ENCODE measurements around the gene SWAP70. TPM values are rescaled to one million over a fixed set of nuclear protein-coding genes. Genes with fewer than 3 reads are reported as not detected.

The SWAP70 gene
- total and polyA plus RNA-seq, 2 of the 8 experiments (the other 6 are each of a cell fraction or from before 2014, with no cell fraction given): 14.8 to 37.5 TPM

GRCh38 chr11:9745411-9746211, 81.7 kb downstream of the SWAP70 start:
- CTCF ChIA-PET (ENCODE audit: partially characterized antibody): interaction anchor here (0.6 to 8.5 kb wide), 5 partner anchors 8 to 425 kb away, joined by 3 to 130 read pairs (median 6); no protein-coding TSS in a partner anchor
- TF ChIP-seq YY1 (IDR thresholded peaks at IDR 0.05; ENCODE audit: low read depth, low read length): no peak
- TF ChIP-seq CHD2 (IDR thresholded peaks at IDR 0.05; ENCODE audit: low read length): no peak
- TF ChIP-seq HDAC6 (IDR thresholded peaks at IDR 0.05; ENCODE audit: low read depth, low read length): no peak
- TF ChIP-seq NRF1 (IDR thresholded peaks at IDR 0.05; ENCODE audit: low read depth, low read length): no peak
- no peak for TF ChIP-seq POLR2AphosphoS5 (IDR thresholded peaks at IDR 0.05; ENCODE audit: low read depth, low read length)
- TF ChIP-seq CEBPB (IDR thresholded peaks at IDR 0.05; ENCODE audit: low read depth, low read length): no peak
- no peak for TF ChIP-seq USF2 (IDR thresholded peaks at IDR 0.05; ENCODE audit: low read length)
- TF ChIP-seq SAP30 (IDR thresholded peaks at IDR 0.05; ENCODE audit: insufficient read depth, insufficient replicate concordance, low read length): no peak
- no peak for TF ChIP-seq SP1 (IDR thresholded peaks at IDR 0.05; ENCODE audit: low read depth, low read length)
- no peak for TF ChIP-seq RAD21 (IDR thresholded peaks at IDR 0.05 in 1 of 2, conservative IDR thresholded peaks at IDR 0.05 in 1 of 2; ENCODE audit: low read depth in 2 of 2, low read length in 2 of 2)
- TF ChIP-seq RBBP5 (IDR thresholded peaks at IDR 0.05; ENCODE audit: borderline replicate concordance, low read depth, low read length): no peak
- TF ChIP-seq TBP (IDR thresholded peaks at IDR 0.05; ENCODE audit: low read depth, low read length): no peak

More at GRCh38 chr11:9745411-9746211, 81.7 kb downstream of the SWAP70 start:
- peaks cover 0 to 29% (median 19%) of the 10 kb centered on the region in 4 experiments; a peak in 6 of 8 replicates for H3K36me3 ChIP-seq (ENCODE audit: control insufficient read depth in 2 of 4, insufficient read depth in 4 of 4, low read length in 3 of 4)
- no peak overlapping the region for H3K14ac ChIP-seq (ENCODE audit: insufficient read length)
- no peak overlapping the region for H2AFZ ChIP-seq (ENCODE audit: low read length)
- H3K18ac ChIP-seq (ENCODE audit: extremely low read depth, low read length): no peak overlapping the region
- H3K56ac ChIP-seq (replicated peaks; ENCODE audit: insufficient read length, low read depth, low read length): no peak overlapping the region
- FAIRE-seq (no peak), DNase-seq (ENCODE audit: low read depth in 1 of 2, low spot score in 2 of 2) (no peak)
- WGBS, 2 experiments (ENCODE audit: extremely low coverage in 1 of 2, insufficient coverage in 1 of 2, insufficient read length in 1 of 2, insufficient replicate concordance in 2 of 2, low coverage in 1 of 2, low lambda C conversion rate in 2 of 2, missing lambda C conversion rate in 1 of 2): 90% methylated on average over 7 of the region's 7 CpGs; no CpG with 5 or more reads in 1 of the 2 experiments
- no peak overlapping the region for H2BK12ac ChIP-seq (ENCODE audit: low read depth, low read length)
- no peaks in the 10 kb centered on the region for H3K27me3 ChIP-seq (replicated peaks in 1 of 4; ENCODE audit: control insufficient read depth in 3 of 4, extremely low read depth in 1 of 4, insufficient read depth in 3 of 4, low read length in 3 of 4)
- H3K9me3 ChIP-seq (ENCODE audit: insufficient read depth in 2 of 2, low read depth in 1 of 2, low read length in 1 of 2): no peaks in the 10 kb centered on the region
- no peaks in the 10 kb centered on the region for H4K20me1 ChIP-seq (replicated peaks in 1 of 2; ENCODE audit: control insufficient read depth in 1 of 2, insufficient read depth in 2 of 2, low read length in 2 of 2)
- H3K4ac ChIP-seq (replicated peaks; ENCODE audit: insufficient read length, low read depth, low read length): no peak overlapping the region
- H4K91ac ChIP-seq (replicated peaks; ENCODE audit: insufficient read length, low read length): no peak overlapping the region
- no peak overlapping the region for H3K9ac ChIP-seq (replicated peaks in 1 of 4; ENCODE audit: extremely low read depth in 1 of 4, low read depth in 3 of 4, low read length in 3 of 4)
- H3K23me2 ChIP-seq (ENCODE audit: low read depth, low read length): no peaks in the 10 kb centered on the region
- no peak overlapping the region for H4K8ac ChIP-seq (ENCODE audit: extremely low read depth, insufficient read depth, low read length)
- H3K23ac ChIP-seq (ENCODE audit: insufficient read length): no peak overlapping the region
- no peak overlapping the region for H2BK20ac ChIP-seq (ENCODE audit: low read length)
- no peaks in the 10 kb centered on the region for H3K79me2 ChIP-seq (ENCODE audit: control insufficient read depth in 1 of 2, insufficient read depth in 2 of 2, low read length in 2 of 2)
- H2BK120ac ChIP-seq (replicated peaks; ENCODE audit: low read depth, low read length): no peak overlapping the region
- H3K27ac ChIP-seq (ENCODE audit: low read depth, low read length): no peak overlapping the region
- no peak overlapping the region for H4K5ac ChIP-seq (ENCODE audit: insufficient read length, low read depth, low read length)
- no peak overlapping the region for H2BK15ac ChIP-seq (ENCODE audit: low read length)
- no peaks in the 10 kb centered on the region for H3K79me1 ChIP-seq (ENCODE audit: low read depth, low read length)
- POLR2A ChIA-PET (ENCODE audit: partially characterized antibody): interaction anchor here (1.5 kb wide), 1 partner anchor 172 kb away, joined by 4 read pairs; the partner anchor contains the start of gene WEE1
- H2BK5ac ChIP-seq (ENCODE audit: low read depth, low read length): no peak overlapping the region
- no peak overlapping the region for H3K4me3 ChIP-seq (ENCODE audit: extremely low read depth in 1 of 4, insufficient read depth in 2 of 4, low read depth in 3 of 4, low read length in 4 of 4)
- H2AK5ac ChIP-seq (ENCODE audit: low read depth, low read length): no peak overlapping the region
- no peaks in the 10 kb centered on the region for H3K4me1 ChIP-seq (replicated peaks in 1 of 4; ENCODE audit: control insufficient read depth in 3 of 4, insufficient read depth in 4 of 4, low read length in 3 of 4)
- H3K4me2 ChIP-seq (ENCODE audit: insufficient read depth in 1 of 2, low read depth in 2 of 2, low read length in 2 of 2): no peak overlapping the region
